Bronchial epithelial cell (primary cell): ENCODE measurements around the gene ATRN. TPM values are rescaled to one million over a fixed set of nuclear protein-coding genes. Genes with fewer than 3 reads are reported as not detected.

Source experiments
- DNase-seq: peaks from one replicate; pipeline ENCODE4 v3.0.0-alpha.2; 2010; ENCODE audit warnings: low read depth
- FAIRE-seq: peaks from 2 replicates; lab custom pipeline; 2011; peaks lifted over from hg19 to GRCh38; lab: Jason Lieb, UNC
- H3K27me3 ChIP-seq: 2 replicates; pipeline ENCODE4 v1.5.1; 2011; ENCODE audit warnings: low read length; ENCODE audit not compliant: control insufficient read depth, insufficient read depth
- H3K36me3 ChIP-seq: 2 replicates; pipeline ENCODE4 v1.5.1; 2011; ENCODE audit warnings: low read length; ENCODE audit not compliant: control insufficient read depth, insufficient read depth
- H3K4me3 ChIP-seq: 2 replicates; pipeline ENCODE4 v1.5.1; 2011; ENCODE audit warnings: mild to moderate bottlenecking, low read depth, low read length, control low read depth
- total RNA-seq: library from RNA; depleted of rRNA; stranded (reverse); fragments of >200 nt; gene quantifications from 2 replicates; pipeline ENCODE4 v1.2.1, GENCODE V29; 2014
- TF ChIP-seq, protein P1 (sequence below): IDR thresholded peaks from 2 replicates; pipeline ENCODE4 v1.5.1; 2011; ENCODE audit warnings: mild to moderate bottlenecking, moderate library complexity, low read length, control low read depth, inconsistent platforms; ENCODE audit not compliant: insufficient read depth, severe bottlenecking

Gene ATRN
- total RNA-seq, 1 donor from 2014 or later, result 50.0 TPM

GRCh38 chr20:3550837-3551236, 80.0 kb downstream of the ATRN start:
- FAIRE-seq, result peak; percentile 86
- H3K36me3 ChIP-seq, result peaks cover 7% of the 10 kb centered on the region
- TF ChIP-seq, protein P1, sequence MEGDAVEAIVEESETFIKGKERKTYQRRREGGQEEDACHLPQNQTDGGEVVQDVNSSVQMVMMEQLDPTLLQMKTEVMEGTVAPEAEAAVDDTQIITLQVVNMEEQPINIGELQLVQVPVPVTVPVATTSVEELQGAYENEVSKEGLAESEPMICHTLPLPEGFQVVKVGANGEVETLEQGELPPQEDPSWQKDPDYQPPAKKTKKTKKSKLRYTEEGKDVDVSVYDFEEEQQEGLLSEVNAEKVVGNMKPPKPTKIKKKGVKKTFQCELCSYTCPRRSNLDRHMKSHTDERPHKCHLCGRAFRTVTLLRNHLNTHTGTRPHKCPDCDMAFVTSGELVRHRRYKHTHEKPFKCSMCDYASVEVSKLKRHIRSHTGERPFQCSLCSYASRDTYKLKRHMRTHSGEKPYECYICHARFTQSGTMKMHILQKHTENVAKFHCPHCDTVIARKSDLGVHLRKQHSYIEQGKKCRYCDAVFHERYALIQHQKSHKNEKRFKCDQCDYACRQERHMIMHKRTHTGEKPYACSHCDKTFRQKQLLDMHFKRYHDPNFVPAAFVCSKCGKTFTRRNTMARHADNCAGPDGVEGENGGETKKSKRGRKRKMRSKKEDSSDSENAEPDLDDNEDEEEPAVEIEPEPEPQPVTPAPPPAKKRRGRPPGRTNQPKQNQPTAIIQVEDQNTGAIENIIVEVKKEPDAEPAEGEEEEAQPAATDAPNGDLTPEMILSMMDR, result no peak
- no peak for DNase-seq
- H3K27me3 ChIP-seq, result no peaks in the 10 kb centered on the region
- no peak overlapping the region for H3K4me3 ChIP-seq

DNA sequence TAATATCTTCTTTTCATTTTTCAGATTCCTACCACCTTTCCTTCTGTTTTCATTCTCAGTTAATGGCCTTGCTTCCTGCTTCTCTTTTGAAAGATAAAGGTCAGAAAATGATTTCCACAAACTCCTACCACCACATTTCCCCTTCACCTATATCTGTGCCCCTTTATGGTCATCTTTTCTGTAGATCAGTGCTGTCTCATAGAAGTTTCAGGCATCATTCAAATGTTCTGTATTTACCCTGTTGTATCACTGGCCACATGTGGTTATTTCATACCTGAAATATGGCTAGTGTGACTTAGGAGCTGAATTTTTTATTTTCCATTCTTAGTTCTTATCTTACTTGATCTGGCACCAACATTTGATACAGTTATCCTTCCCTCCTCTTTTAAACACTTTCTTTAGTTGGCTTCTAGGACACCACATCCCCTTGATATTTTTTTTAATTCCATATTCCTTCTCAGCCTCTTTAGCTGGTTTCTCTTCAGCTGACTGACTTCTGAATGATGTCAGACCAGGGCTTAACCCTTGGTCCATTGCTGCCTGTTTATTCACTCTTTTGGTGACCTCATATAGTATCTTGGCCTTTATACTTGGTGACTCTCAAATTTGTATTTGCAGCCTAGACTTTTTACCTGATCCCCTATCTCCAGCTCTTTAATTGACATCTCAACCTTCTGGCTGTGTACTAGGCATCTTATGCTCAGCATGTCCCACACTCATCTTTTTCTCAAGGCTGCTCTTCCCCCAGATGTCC, 81.0 kb downstream of the ATRN start:
- FAIRE-seq (no peak), DNase-seq (no peak)
- Histone ChIP-seq H3K27me3 (no peaks in the 10 kb centered on the region), H3K36me3 (peaks cover 7% of the 10 kb centered on the region), H3K4me3 (no peak overlapping the region)
- TF ChIP-seq, protein P1, result no peak

- DNase-seq, result no peak
- FAIRE-seq, result no peak
- Histone ChIP-seq H3K36me3 (peaks cover 4% of the 10 kb centered on the region), H3K27me3 (no peaks in the 10 kb centered on the region), H3K4me3 (no peak overlapping the region)
- TF ChIP-seq, protein P1, result no peak
Measured at GRCh38 chr20:3553663-3554062, 82.8 kb downstream of the ATRN start.

- Histone ChIP-seq H3K4me3 (no peak overlapping the region), H3K27me3 (no peaks in the 10 kb centered on the region), H3K36me3 (peaks cover 4% of the 10 kb centered on the region)
- TF ChIP-seq, protein P1, result no peak
- FAIRE-seq, result no peak
- DNase-seq, result no peak
Measured at GRCh38 chr20:3557237-3557785, 86.5 kb downstream of the ATRN start.

DNA sequence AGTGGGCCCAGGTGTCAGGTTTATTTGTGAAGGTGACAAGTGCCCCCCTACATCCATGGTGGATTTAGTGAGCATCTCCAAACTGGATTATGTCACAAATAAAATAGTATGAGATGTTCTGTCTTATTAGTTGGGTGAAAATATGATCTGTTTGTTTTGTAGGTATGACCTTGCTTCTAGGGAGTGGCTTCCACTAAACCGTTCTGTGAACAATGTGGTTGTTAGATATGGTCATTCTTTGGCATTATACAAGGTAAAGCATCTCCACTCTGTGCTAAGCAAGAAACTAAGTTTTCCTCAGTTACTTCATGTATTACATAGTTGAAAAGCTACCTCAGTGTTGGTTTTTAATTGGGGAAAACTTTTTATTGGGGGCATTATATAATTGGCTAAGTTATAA, 88.4 kb downstream of the ATRN start:
- peaks cover 6% of the 10 kb centered on the region for H3K36me3 ChIP-seq
- TF ChIP-seq, protein P1, result no peak
- no peak for DNase-seq
- FAIRE-seq, result no peak
- no peak overlapping the region for H3K4me3 ChIP-seq
- no peaks in the 10 kb centered on the region for H3K27me3 ChIP-seq
